IMR-90 (cell line): ENCODE results near the gene UNC119.

Experiments
- MXI1 ChIP-seq: IDR thresholded peaks from 2 replicates; pipeline ENCODE4 v1.6.1; 2012; ENCODE audit warnings: low read depth, mild to moderate bottlenecking, low read length, moderate library complexity, borderline replicate concordance
- POLR2A ChIP-seq: IDR thresholded peaks from 2 replicates; pipeline ENCODE4 v1.6.1; 2012; ENCODE audit warnings: mild to moderate bottlenecking, low read depth, low read length
- RCOR1 ChIP-seq: IDR thresholded peaks from 2 replicates; pipeline ENCODE4 v1.6.1; 2012; ENCODE audit warnings: mild to moderate bottlenecking, low read length, improper control_type of control experiment; ENCODE audit not compliant: insufficient replicate concordance
- TF ChIP-seq, protein P1 (sequence below): conservative IDR thresholded peaks from 2 replicates; pipeline ENCODE4 v1.5.1; 2012; ENCODE audit warnings: mild to moderate bottlenecking, low read depth, low read length, improper control_type of control experiment
- TF ChIP-seq, protein P2 (sequence below): fragments of 150-350 bp; IDR thresholded peaks from 2 replicates; pipeline ENCODE4 v1.6.1; 2016; ENCODE audit warnings: low read depth, mild to moderate bottlenecking, low read length, moderate library complexity, borderline replicate concordance

DNA sequence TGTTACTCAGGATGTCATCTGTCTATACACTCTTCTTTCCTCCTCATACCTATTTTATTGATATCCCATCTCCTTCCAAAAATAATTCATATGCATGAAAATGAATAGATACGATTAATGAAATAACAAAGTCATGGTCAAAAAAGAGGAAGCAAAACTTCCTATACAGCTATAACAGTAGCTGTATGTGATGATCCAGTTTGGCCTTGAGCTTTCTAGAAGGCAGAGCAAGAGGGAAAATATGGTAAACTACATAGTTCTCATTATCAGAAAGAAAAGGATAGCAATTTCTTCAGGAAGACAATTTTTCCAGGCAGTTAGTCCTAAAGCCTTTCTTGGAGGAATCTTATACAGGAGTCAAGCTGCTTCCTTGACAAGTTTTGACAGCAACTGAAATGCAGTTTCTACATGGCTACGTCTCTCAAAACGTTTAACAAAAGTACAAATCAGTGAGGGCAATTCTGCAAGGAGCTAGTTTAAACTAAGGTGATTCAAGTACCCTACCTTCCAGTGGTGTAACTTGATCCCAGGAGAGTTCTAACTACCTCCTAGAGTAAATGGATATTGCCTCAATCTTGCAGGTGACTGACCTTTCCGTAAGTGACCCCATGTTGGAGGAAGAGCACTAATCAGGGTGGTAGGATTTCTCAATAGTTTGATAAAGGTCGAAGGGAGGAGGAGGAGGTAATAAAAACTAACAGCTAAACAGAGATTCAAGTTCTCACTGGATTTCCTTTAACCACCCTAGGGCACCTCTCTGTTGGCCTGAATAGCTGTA is 45.4 kb upstream of the UNC119 start:
- TF ChIP-seq, protein P1, sequence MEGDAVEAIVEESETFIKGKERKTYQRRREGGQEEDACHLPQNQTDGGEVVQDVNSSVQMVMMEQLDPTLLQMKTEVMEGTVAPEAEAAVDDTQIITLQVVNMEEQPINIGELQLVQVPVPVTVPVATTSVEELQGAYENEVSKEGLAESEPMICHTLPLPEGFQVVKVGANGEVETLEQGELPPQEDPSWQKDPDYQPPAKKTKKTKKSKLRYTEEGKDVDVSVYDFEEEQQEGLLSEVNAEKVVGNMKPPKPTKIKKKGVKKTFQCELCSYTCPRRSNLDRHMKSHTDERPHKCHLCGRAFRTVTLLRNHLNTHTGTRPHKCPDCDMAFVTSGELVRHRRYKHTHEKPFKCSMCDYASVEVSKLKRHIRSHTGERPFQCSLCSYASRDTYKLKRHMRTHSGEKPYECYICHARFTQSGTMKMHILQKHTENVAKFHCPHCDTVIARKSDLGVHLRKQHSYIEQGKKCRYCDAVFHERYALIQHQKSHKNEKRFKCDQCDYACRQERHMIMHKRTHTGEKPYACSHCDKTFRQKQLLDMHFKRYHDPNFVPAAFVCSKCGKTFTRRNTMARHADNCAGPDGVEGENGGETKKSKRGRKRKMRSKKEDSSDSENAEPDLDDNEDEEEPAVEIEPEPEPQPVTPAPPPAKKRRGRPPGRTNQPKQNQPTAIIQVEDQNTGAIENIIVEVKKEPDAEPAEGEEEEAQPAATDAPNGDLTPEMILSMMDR, result no peak
- TF ChIP-seq POLR2A, result no peak
- TF ChIP-seq MXI1, result no peak
- TF ChIP-seq, protein P2, sequence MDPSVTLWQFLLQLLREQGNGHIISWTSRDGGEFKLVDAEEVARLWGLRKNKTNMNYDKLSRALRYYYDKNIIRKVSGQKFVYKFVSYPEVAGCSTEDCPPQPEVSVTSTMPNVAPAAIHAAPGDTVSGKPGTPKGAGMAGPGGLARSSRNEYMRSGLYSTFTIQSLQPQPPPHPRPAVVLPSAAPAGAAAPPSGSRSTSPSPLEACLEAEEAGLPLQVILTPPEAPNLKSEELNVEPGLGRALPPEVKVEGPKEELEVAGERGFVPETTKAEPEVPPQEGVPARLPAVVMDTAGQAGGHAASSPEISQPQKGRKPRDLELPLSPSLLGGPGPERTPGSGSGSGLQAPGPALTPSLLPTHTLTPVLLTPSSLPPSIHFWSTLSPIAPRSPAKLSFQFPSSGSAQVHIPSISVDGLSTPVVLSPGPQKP, result no peak
- no peak for TF ChIP-seq RCOR1
